Activated CD8-positive, alpha-beta memory T cell treated with anti-CD3 and anti-CD28 coated beads for 24 hours (primary cell): ENCODE data around the gene HHAT.
"Not testable (repeated sequence)": the region's sequence is repeated elsewhere in the genome, so short reads cannot be mapped to it uniquely, and the experiment has no call there.

ENCODE experiments used
- DNase-seq: peaks from one replicate; pipeline ENCODE4 v3.0.0-alpha.2; 2020

HHAT gene

DNA sequence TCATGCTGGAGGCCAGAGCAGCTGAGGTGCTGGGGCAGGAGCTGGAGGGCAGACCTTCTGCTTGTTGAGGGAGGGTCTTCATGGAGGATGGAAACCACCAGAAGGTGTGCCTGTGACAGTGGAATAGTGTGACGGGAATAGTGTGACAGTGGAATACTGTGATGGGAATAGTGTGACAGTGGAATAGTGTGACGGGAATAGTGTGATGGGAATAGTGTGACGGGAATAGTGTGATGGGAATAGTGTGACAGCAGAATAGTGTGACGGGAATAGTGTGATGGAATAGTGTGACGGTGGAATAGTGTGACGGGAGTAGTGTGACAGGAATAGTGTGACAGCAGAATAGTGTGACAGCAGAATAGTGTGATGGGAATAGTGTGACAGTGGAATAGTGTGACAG, 325.1 kb downstream of the HHAT start:
- no peak for DNase-seq

DNA sequence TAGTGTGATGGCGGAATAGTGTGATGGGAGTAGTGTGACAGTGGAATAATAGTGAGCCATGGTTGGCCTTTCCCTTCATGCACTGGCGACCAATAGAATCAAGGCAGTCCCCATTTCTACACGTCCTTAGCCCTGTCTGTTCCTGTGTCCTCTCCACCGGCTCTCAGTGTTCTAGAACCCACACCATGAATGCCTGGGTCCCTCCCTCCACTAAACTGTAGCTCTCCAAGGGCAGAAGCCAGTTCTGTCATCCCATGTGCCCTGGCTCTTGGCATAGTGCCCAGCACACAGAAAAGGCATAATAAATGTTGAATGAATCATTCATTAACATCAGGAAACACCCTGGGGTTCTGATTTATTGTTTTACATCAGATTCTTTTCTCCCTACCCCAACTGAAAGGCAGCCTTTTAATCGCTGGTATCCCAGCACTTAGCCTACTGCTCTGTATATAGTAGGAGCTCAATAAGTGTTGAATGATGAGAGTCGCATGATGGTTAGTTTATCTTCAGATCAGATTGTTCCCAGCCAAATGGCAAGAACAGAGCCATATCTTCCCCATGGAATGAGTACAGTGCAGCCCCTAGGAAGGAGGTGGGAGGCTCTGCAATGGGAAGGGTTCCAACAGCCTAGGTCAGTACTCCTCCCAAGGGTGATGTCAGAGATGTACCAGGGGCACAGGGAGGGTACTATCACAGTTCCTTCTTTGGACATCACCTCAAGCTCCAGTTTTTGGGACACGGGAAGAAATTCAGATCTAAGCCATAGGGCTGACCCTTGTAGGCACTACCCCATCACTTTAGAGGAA, 325.7 kb downstream of the HHAT start:
- DNase-seq, result no peak

DNA sequence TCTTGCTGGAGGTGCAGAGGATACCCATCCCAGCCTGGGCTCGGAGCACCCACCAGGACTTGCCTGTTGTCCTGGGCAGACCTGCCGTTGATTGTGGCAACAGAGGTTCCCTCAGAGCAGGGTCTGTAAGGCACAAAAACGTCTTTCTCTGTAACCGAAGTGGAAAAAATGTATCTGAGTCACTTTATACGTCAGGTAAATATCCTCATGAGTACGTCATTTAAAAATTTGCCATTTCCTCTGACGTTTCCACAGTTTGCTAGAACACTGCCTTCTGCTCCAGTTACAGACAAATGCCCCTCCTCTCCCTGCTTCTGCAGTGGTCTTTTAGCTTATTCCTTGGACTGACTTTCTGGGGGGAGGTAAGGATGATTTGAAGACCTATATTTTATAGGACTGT, 326.8 kb downstream of the HHAT start:
- no peak for DNase-seq

DNA sequence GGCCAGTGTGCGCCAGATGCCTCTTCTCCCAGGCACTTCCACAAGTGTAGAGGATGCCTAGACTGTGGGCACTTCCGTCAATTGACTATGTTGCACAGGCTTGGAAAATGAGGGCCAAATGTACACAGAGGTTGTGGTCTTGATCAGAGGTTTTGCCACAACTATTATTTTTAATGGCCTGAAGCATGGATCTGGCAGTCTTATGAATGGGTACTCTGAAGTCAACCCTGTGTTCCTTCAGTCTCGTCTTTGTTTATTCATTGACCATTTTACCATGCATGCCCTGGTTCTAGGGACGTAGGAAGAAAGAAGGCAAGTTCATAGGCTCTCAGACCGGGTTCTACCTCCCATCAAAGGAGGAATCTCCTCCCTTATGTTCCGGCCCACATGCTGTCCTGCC, 329.1 kb downstream of the HHAT start:
- no peak for DNase-seq

DNA sequence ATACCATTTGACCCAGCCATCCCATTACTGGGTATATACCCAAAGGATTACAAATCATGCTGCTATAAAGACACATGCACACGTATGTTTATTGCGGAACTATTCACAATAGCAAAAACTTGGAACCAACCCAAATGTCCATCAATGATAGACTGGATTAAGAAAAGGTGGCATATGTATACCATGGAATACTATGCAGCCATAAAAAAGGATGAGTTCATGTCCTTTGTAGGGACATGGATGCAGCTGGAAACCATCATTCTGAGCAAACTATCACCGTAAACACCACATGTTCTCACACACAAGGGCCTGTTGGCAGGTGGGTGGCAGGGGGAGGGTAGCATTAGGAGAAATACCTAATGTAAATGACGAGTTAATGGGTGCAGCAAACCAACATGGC, 332.8 kb downstream of the HHAT start:
- DNase-seq, result not testable (repeated sequence)

DNA sequence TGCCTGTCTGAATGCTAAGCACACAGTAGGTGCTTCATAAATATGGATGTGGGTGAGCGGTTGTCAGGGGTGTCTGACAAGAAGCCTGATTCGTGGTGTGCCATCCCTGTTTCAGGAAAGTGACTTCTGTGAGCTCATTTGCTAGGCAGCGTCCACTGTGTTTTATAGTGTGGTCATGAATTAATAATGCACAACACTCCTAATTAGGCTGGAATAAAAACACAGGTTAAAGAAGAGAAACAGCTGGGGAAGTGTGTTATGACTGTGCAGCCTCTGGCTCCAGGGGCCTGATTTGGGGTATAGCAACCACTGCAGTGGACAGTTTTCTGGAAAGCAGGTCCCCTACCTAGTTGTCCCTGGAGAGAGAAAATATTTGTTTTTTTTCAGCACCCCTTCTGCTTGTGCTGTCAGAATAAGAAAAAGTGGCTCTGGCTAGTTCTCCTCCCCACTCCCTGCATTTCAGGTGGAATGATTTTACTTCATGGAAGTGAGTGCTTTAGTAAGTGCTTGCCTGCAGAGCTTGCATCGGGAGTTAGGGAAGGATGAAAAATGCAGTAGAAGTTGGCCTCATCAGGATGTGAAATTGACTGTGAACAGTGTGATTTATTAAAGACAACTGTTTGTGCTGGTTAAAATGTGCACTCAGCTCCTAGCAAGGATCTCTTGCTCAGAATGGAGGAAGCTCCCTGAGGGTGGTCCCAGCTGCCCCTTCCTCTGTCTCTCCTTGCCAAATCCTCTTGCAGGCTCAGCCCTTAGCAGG, 333.8 kb downstream of the HHAT start:
- DNase-seq, result no peak

DNA sequence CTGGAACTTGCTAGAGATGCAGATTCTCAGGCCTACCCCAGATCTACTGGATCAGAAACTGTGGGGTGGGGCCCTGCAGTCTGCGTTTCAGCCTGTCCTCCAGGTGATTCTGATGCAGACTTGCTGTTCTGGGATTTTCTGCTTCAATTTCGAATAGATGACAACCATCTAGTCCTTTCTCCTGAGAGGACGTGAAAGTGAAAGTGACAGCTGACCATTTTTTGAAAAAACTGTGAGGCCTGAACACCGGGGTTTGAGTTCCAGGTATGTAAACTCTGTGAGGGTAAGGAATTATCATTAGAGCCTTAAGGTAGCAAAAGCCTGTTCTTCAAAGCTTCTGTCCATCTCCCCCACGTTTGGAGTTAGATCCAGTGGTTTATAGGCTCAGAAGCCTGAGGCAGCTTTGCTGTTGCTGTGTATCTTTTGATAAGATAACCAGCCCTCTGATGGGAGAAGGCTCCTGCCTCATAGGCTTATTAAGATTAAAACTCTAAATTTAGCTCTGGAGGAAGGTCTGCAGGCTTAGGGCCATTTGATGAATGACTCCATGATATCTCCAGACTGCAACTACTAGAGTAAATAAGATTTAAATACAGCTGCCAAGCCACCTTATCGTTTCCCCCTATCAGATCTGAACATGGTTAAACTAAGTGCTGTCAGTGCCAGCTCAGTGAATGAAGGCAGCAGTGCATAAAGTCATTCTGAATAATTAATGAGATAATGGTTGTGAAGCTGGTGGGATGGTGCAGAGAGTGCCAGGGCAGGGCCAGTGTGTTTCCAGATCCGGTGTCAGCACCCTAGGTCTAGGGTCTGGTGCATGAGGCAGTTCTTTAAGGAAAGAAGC, 335.2 kb downstream of the HHAT start:
- no peak for DNase-seq

DNA sequence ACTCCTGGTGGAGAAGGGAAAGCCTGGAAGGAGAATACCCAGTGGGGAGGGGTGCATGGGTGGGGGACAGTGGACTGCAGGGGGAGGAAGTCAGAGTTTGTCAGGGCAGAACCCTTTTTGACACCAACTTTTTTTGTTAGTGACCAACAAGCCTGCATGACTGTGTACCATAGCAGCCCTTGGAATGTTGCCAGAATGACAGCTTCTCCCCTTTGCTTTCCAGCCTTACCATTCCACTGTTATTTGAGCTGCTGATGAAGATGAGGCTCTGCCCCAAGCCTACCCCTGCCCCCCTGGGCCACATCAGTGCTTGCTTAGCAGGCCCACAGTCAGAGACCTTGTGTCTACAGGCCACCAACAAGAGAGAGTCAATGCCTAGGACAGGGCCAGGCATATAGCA, 341.2 kb downstream of the HHAT start:
- no peak for DNase-seq

DNA sequence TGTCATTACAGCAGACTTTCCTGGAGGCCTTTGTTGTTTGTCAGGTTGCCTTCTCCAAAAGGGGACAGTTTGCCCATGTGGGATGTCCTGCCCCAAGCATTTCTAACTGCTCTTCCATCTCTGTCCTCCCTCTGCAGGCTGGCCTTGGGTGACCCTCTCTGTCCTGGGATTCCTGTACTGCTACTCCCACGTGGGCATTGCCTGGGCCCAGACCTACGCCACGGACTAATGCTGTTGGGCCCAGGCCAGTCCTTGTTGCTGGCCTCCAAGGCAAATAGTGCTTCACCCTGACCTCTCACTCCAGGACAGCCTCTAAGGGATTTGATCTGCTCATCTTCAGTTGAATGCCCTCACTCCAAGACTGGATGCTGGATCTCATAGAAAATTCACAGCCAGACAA, 345.4 kb downstream of the HHAT start:
- DNase-seq, result peak; percentile 0

DNA sequence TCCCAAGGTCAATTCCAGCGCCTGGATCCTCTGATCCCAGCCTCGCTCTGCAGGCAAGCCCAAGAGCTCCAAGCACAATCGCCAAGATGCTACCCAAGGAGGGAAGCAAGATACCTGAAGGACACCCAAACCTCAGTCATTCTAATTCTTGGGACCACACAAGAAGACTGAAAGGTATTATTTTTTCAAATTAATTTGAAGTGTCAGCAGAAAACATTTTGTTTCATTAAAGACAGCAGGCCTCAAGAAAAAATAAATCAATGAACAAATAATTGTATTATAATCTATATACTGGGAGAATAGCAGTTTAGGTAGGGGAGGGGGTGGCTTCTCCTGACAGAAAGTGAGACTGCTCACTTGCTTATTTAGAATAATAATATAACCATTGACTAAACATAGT, 347.8 kb downstream of the HHAT start:
- no peak for DNase-seq

DNA sequence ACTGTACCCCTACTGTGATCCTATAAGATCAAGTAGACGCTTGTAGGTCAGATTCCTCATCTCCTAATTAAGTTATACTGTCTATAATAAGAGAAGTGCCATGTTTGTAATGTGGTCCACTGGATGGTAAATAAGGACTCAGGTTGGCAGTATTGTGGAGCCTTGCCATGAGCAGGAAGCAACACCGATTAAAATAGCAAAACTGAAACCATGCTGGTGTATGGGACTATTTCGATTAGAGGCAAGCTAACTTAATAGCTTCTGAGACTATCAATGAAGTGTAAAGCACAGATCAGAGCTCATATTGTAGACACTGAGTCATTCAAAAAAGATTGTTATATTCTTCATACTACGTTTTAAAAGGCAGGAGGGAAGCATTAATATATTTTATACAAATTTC, 348.8 kb downstream of the HHAT start:
- DNase-seq, result no peak

DNA sequence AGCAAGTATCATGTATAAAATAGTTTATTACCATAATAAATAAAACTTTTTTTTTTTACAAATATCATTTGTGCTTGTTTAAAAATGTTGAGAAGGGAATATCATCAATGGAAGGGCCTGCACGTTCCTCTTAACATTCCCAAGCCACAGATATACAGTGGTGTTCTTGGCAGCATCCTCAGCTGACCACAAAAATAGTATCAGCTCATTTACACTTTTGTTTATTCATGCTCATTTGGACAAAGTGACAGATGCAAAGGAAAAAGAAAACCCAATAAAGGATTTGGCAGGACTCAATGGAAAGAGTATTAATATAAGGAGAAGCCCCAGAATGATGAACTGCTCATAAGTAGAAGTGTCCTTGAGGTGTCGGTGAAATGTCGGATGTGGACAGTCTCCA, 349.6 kb downstream of the HHAT start:
- no peak for DNase-seq

DNA sequence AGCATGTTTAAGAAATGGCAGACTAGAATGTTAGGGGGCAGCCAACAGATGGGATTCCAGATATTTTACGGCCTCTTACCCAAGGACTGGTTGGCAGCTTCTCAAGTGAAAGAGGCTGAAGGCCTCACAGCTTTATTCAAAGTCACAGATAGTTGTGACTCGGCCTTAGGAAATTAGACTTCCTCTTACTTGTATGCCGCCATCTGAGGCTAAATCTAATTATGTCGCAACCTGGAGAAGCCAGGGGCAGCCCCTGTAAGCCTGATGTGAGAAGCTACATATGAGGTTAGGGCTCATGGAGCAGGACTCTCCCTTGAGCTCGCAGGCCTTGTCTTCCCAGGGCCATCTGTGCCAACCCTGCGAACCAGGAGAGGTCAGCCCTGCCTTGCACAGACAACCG, 352.5 kb downstream of the HHAT start:
- peak; percentile 19 for DNase-seq

DNA sequence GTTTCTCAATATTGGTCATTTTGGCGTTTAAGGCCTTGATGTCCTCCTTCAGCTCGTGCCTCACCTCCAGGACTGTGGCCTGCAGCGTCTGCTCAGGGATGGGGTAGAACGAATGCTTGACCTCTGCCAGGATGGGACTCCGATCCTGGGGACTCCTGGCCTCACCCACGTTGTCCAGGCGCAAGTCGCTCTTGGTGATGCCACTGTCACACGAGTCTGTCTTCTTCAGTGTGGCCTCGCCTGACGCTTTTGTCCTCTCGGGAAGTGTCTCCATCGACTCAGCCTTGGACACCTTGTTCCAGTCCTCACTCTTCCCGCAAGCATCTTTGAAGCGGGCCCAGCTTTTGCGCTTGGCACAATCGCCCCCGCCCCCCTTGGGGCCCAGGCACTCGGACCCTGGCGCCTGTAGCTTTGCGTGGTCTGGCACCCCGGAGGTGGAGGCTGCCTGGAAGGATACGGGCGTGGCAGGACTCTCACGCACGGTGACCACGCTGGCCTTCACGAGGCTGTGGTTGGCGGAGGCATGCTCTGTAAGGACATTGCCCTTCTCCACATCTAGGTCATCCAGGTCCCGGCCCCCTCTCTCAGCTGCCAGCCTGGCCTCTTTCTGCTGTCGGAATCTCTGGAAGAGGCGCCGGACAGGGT, 354.8 kb downstream of the HHAT start:
- DNase-seq, result peak; percentile 33

DNA sequence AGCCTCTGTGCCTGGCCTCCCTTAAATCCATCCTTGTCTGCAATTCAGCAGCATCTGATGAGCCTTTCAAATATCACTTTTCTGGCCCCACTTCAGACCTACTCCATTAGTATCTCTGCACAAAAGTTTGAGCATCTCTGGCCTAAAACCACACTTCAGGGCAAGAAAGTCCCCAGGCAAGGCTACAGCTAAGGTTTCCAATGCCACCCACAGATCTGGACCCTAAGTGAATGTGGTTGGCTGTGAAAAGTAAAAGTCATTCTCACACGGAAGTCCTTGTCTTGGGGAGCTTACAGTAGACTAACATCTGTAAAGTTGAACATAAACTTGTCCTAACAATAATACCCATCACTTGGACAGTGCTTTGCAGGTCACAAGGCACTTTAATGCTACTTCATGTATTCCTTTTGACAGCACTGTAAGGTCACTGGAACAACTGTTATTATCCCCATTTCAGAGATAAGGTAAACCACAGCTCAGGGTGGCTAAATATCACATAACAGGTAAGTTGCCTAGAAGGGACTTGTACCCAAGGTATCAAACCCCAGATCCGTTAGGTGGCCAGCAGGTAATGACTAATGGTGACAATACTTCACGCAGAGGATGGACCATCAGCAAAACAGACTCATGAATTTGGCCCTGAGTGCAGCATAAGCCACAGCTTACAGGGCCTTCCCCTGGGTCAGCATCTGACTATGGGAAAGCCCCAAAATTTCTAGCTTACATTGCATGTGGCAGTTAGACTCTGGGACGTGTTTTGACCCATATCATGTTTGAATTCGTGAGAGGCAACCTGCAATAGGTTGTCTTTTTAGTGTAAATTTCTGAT, 356.0 kb downstream of the HHAT start:
- DNase-seq, result no peak

DNA sequence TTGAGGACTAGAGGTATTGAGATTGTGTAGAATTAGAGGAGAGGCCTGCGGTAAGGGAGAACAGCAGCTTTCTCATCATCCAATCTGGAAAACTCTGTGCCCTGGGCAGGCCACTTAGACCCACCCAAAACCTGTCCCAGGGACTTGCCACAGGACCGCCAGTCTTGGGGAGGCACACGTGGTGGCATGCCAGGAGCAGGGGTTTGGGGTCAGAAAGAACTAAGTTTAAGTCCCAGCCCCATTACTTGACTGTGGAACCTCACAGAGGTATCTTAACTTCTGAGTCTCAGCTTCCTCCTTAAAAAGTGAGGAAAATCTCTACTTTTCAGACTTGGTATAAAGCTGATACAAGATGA, 356.6 kb downstream of the HHAT start:
- no peak for DNase-seq

DNA sequence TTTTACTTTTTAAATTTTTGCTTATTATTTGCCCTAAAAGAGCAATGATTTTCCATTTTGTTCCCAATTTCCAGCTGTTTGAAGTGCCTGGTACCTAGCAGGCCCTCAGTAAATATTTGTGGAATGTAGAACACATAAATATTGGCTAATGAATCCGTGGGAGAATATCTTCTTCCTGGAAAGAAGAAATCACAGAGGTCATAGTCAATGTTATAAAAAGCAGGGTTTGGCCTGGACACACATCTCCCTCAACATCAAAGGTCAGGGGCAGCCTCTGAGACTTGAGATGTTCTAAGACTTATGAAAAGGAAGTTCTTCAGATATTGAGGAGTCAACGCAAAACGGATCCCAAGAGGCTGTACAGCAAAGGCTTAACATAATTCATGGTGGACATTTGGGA, 358.1 kb downstream of the HHAT start:
- no peak for DNase-seq

DNA sequence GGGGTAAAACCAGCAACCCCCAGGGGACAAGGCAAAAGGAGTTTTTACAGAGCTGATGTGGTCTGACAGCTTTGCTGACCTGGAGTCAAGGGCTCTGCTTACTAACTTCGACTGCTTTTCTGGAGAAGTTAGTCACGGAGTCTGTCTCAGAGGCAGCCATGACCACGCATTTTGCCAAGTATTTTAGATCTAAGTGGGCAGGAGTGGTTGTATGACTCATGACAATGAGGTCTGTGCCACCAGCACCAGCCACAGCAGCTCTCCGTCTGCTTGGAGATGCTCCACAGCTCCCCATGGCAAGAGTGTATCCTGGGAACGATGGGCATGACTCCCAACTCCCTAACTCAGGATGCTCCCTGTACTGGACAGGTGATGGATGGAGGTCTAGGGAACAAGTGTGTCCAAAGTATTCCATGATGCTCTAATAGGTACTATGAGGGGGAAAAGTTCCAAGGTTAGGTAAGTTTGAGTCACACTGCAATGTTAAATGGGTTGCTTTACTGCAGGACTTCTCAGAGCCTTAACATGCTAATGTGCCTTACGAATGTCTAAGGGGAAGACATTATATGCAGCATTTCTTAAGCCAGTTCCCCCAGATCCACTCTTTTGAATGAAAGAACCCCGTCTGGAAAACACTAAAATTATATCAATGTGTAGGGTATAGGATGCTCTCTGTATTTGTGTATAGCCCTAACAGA, 359.0 kb downstream of the HHAT start:
- no peak for DNase-seq

DNA sequence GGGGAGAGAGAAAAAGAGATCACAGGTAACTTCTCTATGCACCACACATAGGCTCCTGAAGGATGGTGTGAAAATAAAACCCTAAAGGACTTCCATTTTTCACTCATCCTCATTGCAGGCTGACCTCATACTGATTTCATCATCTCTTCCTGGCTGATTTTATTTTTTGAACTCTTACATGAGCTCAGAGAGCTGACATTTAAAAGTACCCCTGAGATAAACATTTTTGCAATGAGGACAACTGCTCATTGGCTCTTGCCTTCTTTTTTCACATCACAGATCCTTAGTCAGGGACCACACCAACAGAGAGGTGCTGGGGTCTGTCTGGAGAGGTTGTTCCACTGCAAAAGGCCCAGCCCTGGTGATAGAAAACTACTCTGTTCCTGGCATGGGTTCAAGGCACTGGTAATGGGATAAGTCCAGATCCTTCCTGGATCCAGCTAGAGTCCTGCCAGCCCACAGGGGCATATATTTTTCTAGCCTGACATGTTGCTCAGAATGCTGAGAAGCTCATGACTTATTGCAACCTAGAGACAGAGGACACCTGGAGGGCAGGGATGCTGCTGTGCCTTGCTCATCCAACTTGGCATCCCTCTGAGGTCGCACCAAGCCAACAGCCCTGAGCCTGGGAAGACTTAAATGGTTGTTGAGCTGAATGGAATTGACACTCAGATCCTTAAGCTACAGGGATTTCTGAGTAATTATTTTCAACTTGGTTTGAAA, 360.0 kb downstream of the HHAT start:
- no peak for DNase-seq

DNA sequence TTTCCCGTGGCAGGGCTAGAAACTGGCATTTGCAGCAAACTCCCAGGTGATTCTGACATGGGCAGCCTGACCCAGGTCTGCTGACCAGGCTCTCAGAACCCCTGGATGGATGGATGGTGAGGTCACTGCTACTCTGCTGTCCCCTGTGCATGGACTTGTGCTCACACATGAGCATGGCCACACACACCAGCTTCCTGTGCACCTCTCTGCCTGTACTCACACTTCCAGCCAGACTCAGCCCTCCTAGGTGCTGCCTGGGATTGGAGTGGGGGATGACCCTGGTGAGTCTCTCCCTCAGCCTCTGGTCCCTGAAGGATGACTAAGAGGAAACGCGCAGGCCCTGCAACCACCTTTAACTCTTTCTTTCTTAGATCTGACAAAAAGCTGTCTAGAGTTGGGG, 361.1 kb downstream of the HHAT start:
- DNase-seq, result no peak

DNA sequence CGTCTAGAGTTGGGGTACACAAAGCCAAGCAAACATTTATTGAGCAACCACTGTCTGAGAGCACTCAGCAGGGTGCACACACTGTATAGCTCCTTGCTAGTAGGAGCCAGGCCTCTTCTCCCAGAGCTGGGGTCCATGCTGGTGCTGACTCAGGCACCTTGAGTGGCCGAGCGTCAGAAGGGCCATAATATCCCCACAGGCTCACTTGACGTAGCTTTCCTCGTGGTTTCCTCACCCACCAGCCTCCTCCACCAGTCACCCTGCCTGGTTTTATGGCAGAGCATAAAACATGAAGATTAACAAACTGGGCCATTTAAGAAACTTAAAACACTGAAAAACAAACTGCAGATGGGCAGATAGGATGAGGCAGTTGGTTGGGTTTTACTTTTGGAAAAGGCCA, 361.5 kb downstream of the HHAT start:
- no peak for DNase-seq
